ENCODE measurements around the gene STX4.
A peak's percentile ranks its signal among the peaks of the same experiment; 100 is the strongest.

Gene STX4

GRCh38 chr16:30995927-30996323 is 37.4 kb upstream of the STX4 start:
- H3K4me3 ChIP-seq (ENCODE audit: low read depth, low read length) = no peak overlapping the region
- TF ChIP-seq CTCF (conservative IDR thresholded peaks at IDR 0.05; ENCODE audit: low read depth, low read length) = no peak
- no peak for DNase-seq (ENCODE audit: low read depth)

- no peak for TF ChIP-seq CTCF (conservative IDR thresholded peaks at IDR 0.05; ENCODE audit: low read depth, low read length)
- no peak for DNase-seq (ENCODE audit: low read depth)
- H3K4me3 ChIP-seq (ENCODE audit: low read depth, low read length) = peak overlapping the region; percentile 65
These were observed 36.9 kb upstream of the STX4 start for GRCh38 chr16:30996324-30996984.

DNA sequence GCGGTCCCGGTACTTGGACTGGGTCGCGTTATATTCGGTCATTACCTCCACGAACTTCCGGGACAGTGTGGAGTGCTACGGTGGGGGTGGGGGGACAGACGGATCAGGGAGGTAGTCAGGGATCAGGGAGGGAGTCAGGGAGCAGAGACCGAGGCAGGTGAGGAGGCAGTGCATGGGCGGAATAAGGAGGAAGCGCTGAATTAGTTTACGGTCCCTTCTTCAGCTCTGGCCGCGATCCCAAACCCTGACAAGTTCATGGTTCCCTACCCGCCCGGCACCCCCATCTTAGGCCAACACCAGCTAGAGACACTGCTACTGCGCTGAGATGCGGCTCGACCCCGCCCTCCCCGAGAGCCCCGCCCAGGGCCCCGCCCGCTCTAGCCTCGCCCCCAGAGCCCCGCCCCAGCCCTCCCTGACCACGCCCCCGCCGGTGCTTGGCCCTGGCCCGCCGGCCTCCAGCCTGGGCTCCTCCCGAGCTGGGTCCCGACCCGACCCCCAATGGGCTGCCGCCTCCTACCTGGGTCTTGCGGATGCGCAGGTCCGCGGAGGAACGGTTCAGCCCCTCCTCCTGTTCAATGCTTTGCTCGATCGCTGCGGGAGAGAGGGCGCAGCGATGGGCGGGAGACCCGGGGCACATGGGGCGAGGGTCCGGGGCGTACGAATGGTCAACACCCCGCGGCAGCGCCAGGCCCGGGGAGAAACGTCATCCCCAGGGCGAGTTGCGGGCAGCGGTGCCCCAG is 36.2 kb upstream of the STX4 start:
- TF ChIP-seq CTCF (conservative IDR thresholded peaks at IDR 0.05; ENCODE audit: low read depth, low read length) = no peak
- DNase-seq (ENCODE audit: low read depth) = peak; percentile 78
- peak overlapping the region; percentile 65 for H3K4me3 ChIP-seq (ENCODE audit: low read depth, low read length)

DNA sequence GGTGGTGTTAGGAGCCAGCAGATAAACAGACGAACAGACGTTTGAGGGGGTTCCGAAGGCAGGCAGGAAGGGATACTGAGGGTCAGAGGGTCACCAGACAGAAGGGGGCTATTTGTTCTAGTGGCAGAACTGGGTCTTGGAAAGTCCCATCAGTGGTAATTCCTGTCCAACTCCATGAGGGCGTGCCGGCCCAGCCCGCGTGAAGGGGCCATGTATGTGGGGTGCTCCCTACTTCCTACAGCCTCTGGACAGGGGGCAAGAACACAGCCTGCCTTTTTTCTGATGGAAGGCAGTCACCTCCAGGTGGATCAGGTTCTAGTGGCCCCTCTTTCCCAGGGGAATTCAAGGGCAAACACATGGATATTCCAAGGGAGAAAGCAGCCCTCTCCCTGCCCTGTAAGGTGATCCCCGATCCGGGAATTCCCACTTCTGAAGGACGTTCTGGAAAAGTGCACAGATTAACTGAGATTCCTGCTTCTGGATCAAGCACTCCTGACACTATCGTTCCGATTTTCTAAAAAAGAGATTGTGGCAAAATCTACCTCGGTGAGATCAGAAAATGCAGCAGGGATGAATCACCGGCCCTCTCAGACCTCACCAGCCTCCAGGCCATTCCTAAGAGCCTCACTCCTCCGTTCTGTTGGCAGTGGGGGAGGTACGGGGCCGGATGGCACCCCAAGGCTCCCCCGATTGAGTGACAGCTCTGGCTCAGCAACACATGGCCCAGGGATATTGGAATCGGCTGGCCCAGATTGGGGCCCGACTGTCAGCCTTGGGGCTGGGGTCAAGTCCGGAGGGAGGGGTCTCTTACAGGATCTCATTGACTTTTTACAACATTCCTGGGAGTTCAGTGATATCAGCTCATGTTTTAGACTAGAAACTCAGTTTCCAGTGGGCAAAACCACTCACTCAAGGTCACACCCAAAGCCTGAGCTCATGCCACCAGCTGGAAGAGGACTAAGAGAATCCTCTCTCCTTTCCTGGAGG is 35.3 kb upstream of the STX4 start:
- peak overlapping the region; percentile 65 for H3K4me3 ChIP-seq (ENCODE audit: low read depth, low read length)
- TF ChIP-seq CTCF (conservative IDR thresholded peaks at IDR 0.05; ENCODE audit: low read depth, low read length) = no peak
- peak; percentile 77 for DNase-seq (ENCODE audit: low read depth)

DNA sequence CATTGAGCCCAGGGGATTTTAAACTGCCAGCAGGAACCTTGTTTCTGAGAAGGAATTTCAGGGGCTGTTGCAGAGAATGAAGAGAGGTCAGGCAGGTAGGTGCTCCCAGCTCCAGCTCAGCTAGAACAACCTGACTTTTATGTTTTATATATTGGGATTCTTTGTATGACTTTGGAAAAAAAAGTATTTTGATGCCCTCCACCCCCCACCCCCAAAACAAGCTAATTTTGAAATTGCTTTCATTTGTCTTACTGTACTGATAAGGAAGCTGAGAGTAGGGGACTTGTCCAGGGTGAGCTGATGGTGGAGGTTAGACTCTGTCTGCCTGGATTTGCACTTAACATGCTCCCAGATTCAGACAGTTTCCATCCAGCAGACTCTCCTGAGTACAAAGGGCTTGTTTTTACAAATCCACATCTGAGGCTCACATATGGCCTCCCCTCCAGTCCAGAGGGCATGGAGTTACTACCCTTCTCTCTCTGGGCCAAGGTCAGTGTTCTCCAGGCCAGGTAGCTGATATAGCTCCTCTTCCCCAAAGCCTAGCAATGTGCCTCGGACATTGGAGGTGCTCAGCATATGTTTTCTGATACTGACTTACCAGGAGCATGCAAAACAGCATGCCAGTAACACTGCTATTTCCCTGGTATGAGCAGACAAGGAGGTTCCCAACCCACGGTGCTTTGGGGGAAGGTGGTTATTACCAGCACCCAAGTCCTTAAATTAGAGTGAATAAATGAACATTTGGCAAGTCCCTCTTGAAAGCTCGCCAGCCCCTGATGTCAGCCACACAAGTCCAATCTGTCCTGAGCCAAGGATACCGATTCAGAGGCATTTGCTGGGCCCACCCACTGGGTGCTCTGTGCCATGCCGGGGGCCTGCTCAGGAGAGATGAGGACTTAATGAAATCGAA is 34.3 kb upstream of the STX4 start:
- no peak for DNase-seq (ENCODE audit: low read depth)
- no peak overlapping the region for H3K4me3 ChIP-seq (ENCODE audit: low read depth, low read length)
- no peak for TF ChIP-seq CTCF (conservative IDR thresholded peaks at IDR 0.05; ENCODE audit: low read depth, low read length)
